NCI-H345 treated with DMSO at 0.1 percent for 48 hours (cell line): ENCODE measurements around the gene TMEM132C.
"Not testable (repeated sequence)": the region's sequence is repeated elsewhere in the genome, so short reads cannot be mapped to it uniquely, and the experiment has no call there.

ENCODE experiments used
- DNase-seq: peaks from one replicate; lab custom pipeline; 2025; ENCODE audit not compliant: unreplicated experiment; lab: John Stamatoyannopoulos, UW

TMEM132C gene

DNA sequence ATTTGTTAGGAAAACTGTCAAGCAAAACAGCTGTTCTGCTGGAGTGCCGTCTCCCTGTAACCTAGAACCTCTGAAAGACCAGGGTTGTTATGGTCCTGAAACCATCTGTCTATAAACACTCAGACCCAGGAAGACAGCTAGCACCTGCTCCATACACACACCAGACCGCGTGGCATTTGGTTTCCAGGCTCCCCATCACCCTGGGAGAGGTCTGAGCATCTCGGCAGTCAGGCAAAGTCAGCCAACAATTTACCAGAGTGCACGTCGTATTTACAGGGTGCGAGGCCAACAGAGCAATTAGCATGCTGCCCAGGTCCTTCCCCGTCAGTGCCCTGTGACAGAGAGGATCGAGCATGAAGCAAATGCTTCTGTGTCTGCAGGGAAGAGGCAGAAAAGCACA, 284.3 kb downstream of the TMEM132C start:
- no peak for DNase-seq

DNA sequence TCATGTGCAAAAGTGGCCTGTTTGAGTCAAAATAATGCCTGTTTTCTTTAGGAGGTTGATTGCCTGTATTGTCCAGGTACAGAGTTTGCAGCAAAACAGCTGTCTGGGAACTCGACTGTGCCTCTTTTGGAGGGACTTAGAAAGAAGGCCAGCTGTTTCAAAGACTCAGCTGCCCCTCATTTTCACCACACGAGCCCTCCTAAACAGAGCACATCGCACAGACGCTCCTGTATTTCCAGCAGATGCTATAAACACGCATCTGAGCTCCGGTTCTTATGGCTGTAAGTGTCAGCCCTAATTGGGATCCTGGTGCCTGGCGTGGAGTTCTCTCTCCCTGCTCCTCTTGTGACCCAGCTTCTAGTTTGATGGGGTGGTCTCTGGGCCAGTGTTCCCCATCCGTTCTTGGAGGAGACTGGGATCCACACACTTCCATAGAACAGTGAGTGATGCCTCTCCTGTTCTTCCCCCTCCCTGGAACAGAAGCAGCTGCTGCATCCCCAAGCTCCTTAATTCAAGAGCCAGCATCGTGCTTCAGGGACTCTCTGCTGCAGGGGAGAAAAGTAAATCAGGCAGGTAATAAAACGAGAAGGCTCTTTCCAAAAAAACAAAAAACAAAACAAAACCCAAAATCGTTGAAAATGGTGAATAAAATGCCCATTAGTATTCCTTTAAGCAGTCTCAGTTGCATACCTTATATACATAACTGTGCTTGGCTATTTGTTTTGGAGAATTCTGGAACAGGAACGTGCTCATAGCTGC, 287.8 kb downstream of the TMEM132C start:
- no peak for DNase-seq

DNA sequence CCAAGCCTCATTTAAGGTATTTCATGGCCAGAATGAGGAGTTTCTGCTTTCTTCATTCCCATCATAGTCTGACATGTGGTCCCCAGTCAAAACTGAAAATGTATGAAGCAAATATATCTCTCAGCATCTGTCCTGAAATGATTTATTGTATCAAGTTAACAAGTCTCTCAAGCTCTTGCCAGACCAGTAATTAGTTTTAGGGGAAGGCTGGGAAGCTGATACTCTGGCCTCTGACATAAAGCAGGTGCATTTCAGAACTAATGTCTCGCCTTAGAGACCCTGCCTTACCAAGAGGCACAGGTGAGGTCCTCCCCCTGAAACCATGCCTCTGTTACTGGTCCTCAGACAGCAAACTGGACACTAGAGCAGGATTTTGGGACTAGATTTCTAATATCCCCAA, 290.3 kb downstream of the TMEM132C start:
- no peak for DNase-seq

DNA sequence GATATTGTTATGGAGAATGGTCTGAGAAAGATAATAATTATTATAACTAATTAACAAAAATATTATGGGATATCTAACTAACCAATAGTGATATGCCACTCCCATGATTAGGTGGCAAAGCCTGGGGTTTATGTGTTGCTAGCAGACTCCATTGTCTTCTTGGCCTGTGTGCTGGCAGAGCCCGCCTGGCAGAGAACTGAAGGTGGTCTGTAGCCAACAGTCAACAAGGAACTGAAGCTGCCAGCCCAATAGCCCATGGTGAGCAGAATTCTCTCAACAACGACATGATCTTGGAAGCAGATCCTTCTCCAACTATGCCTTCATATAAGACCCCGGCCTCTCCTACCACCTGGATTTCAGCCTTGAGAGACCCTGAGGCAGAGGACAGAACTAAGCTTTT, 298.0 kb downstream of the TMEM132C start:
- DNase-seq: no peak

DNA sequence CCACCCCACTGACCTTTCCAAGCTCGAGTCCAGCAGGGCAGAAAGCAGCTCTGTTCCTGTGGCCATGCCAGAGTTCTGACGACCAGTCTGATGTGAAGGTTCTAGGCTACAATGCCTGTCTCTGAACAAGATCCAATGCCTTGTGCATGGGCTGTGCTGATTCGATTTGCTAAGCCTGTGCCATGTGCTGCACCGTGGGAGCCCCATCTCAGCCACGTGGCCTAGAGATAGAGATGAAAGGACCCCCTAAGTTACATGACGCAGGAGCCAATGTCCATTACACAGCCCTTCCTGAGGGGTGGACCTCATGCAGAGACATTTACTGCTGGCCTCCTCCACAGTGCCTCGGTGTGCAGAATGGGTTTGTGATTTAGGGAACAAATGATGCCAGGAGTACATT, 300.8 kb downstream of the TMEM132C start:
- no peak for DNase-seq

DNA sequence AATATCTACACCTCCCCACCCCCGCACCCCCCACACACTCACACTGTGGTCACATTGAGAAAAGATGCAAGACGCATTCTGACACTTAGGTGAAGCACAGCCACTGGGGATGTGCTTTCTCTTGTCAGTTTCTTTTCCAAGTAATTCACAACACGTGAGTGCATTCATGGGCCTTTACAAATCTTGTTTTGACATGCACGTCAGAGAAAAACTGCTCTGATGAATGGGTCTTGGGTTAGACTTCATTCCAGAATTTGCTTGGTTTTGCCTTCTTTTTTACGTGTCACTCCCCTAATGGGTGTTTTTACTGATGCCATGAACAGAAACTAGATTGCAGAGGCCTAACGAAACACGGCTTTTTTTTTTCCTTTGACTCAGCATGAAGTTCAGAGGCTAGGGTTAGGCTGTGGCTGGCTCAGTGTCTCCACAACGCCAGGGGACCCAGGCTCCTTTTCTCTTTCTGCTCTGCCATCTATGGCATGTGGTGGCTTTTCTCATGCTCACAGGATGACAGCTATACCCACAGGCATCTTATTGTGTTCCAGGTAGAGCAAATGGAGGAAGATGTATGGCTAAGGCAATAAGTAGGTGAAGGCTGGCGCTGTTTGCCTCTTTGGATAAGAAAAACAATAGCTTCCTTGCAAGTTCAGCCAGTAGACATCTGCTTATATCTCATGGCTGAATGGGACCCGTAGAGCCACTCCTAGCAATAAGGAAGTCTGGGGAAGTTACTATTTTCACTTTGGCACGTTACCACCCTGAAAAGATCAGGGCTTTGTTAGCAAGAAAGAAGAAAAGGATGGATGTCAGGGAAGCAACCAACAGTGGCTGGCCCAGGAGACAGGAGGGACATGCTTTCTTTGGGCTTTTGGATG, 303.5 kb downstream of the TMEM132C start:
- DNase-seq: no peak

DNA sequence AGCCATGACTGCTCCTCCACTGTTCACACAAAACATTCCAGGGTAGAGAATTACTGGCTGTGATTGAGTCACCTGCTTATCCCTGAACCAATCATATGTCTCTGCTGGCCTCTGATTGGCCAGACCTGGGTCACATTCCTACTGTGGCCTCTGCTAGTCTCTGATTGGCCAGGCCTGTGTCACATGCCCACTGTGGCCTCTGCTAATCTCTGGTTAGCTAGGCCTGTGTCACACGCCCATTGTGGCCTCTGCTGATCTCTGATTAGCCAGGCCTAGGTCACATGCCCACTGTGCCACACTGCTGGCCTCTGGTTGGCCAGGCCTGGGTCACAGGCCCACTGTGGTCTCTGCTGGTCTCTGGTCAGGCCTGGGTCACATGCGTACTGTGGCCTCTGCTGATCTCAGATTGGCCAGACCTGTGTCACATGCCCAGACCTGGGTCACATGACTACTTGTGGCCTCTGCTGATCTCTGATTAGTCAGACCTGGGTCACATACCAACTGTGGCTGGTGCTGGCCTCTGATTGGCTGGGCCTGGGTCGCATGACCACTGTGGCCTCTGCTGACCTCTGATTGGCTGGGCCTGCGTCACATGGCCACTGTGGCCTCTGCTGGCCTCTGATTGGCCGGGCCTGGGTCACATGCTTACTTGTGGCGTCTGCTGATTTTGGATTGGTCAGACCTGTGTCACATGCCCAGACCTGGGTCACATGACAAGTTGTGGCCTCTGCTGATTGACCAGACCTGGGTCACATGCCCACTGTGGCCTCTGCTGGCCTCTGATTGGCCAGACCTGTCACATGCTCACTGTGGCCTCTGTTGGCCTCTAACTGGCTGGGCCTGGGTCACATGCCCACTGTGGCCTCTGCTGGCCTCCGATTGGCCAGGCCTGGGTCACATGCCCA, 305.2 kb downstream of the TMEM132C start:
- no peak for DNase-seq

DNA sequence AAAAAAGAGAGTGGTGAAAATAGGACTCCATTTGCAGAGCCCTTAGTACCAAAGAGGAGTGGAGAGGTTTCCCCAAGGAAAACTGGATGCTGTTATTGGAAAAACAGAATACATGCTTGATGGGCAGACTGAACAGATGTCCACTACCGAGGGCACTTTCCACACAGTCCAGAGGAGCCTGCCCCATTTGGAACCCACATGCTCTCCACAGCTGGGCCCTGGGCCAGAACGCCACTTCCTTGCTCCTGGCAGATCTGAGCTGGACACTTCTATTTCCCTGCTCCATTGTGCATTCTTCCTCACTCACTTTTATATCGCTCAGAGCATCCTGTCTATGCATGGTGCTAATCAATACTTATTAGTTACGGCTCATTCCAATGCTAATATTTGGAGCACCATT, 306.9 kb downstream of the TMEM132C start:
- no peak for DNase-seq

DNA sequence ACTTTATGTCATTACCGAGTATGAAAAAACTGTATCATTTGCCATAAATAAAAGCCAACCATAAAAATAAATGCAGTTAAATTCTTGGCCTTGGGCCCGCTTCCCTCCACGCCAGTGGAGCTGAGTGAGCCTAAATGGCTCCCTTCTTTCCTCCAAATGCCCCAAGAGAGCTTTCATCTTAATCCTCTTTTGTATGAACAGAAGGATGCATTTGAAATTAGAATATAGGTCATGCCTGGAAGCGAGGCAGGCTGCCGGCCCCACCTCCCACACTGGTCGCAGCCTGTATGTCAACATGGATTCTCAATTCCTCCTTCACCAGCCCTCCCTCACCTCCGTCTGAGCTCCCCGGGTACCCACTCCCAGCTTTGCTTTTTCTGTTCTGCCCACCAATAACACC, 311.1 kb downstream of the TMEM132C start:
- no peak for DNase-seq

DNA sequence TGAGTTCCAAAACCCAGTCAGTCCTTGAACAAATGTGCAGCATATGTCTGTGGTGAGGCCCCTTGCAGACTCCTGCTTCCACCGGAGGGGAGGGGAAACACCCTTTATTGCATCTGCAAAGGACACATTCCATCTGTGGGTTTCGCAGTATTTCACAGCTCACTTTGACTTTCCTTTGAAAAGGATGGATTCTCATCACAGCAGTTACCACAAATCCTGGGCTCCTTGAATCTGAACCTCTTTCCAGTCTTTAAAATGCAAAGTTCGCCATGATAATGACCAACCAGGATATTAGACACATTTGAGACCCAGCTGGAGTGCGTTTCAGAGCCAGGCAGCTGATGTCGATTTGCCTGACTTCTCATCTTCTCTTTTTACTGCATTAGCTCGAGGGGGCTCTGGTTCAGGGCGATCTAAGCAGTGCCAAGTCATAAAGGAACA, 314.4 kb downstream of the TMEM132C start:
- DNase-seq: no peak

DNA sequence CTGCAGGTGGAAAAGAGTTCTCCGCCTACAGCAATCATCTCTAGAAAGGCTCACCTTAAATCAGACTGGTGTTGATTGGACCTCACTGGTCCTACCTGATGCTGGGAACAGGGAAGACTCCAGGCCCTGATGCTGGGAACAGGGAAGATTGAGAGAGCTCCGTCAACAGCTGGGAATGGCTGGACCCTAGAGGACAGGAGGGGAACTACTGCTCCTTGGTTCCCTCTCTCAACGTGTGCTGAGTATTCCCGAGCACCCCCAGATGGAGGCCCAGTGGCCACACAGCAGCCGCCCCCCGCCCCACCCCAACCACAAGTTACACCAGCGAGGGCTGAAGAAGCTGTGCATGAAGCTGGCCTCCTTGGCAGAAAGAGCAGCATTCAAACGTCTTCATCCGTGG, 316.5 kb downstream of the TMEM132C start:
- DNase-seq: no peak

DNA sequence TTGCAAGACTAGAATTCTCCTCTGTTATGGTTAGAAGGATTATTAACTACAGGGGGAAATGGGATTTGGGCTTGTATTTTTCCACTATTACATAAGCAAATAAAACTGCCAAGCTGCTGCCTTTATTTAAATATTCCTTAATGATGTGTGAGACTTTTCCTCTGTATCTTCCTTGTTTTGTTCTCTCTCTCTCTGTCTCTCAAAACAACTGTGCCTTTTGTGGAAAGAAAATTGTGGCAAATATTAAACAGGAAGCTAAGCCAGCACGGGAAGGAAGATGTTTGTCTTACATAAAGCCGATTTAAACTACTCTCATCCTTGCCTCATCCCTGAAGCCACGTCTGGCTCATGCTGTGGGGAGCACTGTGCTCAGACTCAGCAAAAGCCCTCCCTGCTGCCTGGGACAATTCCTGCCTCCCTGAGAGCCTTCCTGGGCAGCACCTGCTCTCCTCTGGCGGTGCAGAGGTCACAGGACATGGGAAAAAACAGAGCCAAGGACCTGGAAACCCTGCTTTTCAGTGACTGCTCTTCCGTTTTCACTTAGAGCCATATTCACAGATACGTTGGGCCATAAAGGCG, 319.6 kb downstream of the TMEM132C start:
- DNase-seq: no peak

DNA sequence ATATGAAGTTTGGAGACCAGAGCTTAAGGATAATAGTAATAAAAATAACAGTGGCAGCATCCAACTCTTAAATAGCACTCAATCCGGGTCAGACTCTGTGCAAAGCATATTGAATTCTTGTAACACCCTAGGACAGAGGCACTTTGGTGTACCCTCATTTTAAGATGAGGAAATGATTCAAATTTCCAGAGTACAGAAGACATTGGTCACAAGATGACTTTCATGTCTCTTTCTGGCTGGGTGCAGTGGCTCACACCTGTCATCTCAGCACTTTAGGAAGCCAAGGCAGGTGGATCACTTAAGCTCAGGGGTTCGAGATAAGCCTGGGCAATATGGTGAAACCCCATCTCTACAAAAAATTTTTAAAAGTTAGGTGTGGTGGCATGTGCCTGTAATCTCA, 320.9 kb downstream of the TMEM132C start:
- no peak for DNase-seq

DNA sequence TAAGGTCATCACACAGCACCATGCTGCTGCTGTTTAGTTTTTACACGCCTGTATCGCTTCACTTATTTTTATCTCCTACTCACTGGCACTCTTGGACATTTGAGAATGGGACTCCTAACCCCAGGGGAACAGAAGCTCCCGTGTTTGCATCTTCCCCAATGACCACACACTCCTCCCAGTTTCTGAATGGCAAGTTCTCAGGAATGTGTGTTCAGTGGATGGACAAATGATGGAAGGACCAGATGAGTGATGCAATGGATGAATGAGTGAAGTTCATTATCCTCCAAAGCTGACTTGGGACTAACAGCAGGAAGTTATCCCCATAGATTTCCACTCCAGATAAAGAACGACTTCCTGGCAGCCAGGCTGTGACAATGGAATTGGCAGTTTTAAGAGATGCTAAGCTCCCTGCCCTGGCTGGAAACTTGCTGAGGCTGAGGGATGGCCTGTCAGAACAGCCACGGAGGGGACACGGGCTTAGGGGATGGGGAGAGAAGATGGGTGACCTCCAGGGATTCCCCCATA, 325.3 kb downstream of the TMEM132C start:
- no peak for DNase-seq

DNA sequence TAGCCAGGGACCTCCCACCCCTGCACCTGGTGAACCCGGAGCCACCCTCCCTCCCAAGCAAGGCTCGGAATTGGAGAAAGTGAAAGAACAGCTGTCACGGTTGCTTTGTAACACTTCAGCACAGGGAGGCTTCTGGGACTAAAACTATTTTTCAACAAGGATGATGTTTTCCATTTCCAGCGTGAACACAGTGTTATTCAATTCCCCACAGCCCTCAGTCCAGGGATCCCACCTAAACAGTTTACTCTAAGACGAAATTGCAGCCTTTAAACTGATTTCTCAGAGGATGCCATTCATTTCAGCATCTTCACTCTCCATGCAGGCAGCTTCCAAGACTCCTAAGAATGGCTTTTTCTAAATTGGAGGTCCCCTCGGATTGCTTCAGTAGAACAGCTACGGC, 327.6 kb downstream of the TMEM132C start:
- no peak for DNase-seq

DNA sequence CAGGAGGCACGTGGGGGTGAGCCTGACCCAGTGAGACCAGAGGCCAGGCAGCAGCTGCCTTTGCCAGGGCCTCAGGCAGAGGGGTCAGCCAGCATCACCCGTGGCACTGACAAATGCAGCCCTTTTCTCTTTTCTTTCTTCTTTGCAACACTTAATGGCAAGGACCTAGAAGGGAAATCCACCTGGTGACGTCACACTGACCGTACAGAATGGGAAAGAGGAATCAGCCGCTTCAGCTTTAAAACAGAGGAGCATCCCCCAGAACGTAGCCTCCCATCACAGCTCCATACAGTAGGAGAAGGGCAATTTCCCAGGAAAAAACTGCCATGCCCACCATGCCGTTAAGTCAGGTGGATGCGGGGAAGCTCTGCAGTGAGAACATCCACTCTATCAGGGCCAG, 328.6 kb downstream of the TMEM132C start:
- DNase-seq: no peak

DNA sequence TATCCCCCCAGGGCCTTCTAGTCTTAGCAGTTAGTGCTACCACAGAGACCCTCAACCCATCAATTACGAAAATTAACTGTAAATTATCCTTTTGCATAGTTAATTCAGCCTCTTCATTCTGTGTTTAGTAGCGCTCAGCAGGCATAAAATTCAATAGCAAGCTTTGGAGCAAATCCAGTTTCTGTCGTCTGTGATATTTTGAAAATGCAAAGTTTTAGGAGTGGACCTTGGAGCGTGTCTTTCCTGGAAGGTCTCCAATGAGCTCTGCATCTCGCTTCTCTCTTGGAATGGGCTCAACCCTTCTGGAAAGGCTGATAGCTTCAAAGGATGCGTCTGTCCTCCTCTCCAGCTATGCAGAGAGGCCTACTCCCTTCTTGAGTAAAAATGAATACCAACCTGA, 333.9 kb downstream of the TMEM132C start:
- DNase-seq: no peak

DNA sequence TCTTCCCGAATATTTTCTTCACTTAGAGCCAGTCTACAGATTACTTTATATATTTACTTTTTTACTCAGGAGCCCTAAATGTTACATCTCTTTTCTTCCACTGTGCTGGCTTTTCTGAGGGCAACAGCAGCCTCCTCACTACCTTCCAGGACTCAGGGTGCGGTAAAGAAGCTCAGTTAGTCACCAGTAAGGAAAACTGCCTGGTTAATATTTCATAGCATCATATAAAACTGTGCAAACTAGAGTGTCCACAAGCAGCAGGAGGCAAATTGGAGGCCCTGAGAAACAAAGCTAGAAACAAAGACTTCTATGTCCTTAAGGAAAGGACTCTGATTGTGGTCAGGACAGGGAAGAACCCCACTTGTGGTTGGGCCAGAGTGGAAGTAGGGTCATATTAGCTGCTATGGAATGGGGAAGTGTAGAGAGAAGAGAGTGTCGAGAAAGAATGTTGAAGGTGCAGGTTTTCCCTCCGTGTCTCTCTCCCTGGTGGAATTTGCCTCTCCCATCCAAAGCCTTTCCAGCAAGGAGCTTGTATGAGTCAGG, 336.7 kb downstream of the TMEM132C start:
- DNase-seq: no peak

DNA sequence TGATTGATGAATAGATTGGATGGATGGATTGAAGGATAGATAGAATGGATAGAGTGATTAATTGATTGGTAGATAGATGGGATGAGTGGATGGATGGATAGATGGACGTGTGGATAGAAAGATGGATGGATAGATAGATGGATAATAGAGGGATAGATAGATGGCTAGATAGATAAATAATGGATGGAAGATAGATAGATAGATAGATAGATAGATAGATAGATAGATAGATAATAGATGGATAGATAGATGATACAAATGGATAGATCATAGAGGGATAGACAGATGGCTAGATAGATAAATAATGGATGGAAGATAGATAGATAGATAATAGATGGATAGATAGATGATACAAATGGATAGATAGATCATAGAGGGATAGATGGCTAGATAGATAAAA, 337.2 kb downstream of the TMEM132C start:
- DNase-seq: not testable (repeated sequence)

DNA sequence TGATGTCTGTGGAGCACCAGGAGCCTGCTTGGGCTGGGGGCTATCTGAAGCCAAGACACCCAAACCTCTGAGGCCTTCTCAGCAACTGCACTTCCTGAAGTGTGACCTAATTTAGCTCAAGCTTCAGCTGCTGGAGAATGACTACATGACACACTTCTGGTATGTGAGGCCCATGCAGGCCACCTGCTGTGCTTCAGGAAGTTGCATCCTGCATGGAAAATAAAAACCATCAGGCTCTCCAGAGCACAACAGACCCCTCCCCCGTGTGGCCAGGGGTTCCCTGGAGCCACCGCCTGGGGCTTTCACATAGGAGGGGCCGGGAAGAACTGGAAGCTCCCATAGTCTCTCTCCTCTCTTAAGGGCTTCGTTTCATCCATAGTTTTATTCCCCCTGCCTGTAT, 339.1 kb downstream of the TMEM132C start:
- no peak for DNase-seq
